ENCODE measurements around the gene SSR1.

The SSR1 gene

DNA sequence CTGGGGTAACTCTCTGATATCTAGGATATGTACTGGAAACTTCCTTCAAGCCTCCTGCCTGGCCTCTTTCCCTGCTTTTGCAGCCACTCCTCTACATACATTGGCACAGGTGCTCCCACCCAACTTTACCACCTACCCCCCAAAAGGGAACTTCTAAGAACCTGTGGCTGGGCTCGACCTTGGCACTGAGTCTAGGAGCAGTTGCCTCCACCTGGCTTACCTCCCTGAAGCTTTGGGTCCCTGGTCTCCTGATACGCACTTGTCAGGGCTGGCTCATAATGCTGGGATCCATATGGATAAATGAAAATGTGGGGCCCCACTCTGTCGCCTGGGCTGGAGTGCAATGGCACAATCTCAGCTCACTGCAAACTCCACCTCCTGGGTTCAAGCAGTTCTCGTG, 56.2 kb downstream of the SSR1 start:
- Histone ChIP-seq H3K9me3 (no peaks in the 10 kb centered on the region), H3K4me3 (ENCODE audit: low read depth, low read length) (no peak overlapping the region), H3K4me1 (no peaks in the 10 kb centered on the region), H3K36me3 (no peaks in the 10 kb centered on the region; the same call in 1 of the 2 replicates), H3K27me3 (no peaks in the 10 kb centered on the region)
- DNase-seq: no peak
- TF ChIP-seq CTCF (IDR thresholded peaks at IDR 0.05; ENCODE audit: low read depth, low read length): no peak

- Histone ChIP-seq H3K4me3 (ENCODE audit: low read depth, low read length) (no peak overlapping the region), H3K4me1 (no peaks in the 10 kb centered on the region), H3K36me3 (no peaks in the 10 kb centered on the region; the same call in 1 of the 2 replicates), H3K27me3 (no peaks in the 10 kb centered on the region), H3K9me3 (no peaks in the 10 kb centered on the region)
- TF ChIP-seq CTCF (IDR thresholded peaks at IDR 0.05; ENCODE audit: low read depth, low read length): no peak
- no peak for DNase-seq
These were observed 57.1 kb downstream of the SSR1 start for GRCh38 chr6:7255918-7256317.

DNA sequence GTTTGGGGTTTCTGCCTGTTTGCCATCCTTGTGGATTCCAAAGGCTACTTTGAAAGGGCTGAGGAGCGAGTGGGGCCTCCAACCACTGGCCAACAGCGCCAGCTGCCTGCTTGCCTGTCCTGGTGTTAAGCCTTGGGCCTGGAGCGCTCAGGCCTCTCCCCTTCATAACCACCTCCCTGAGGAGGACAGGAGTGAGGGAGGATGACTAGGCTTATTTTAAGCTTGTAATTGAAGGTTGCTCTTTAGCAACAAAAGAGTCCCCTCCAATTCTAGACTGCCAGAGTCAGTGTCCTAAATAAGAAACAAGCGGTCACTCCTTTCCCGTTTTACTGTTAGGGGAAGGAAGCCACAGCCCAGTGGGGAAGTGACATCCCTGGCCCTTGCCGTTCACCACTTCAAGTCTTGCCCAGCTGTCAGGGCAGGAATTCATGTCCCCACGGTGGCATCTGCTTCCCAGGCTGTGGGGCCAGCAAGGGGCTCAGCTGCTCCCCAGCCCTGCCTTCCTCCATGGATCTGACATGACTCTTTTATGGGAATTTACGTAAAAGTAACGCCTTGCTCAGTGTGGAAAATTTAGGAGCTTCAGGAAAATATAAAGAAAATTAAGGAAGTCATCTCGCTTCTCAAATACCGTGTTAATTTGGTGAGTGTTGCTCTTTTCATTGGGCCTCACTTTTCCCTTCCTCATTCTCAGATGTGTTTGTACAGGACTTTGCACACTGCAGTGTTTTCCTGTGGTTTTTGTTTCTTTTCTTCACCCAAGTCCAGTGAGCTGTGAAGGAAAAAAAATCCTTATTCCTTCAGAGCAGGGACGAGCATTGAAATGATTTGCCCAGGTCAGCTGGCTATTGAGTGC, 57.8 kb downstream of the SSR1 start:
- H3K27me3 ChIP-seq: no peaks in the 10 kb centered on the region
- no peak overlapping the region for H3K4me3 ChIP-seq (ENCODE audit: low read depth, low read length)
- H3K9me3 ChIP-seq: no peaks in the 10 kb centered on the region
- no peaks in the 10 kb centered on the region; the same call in 1 of the 2 replicates for H3K36me3 ChIP-seq
- no peak for DNase-seq
- no peaks in the 10 kb centered on the region for H3K4me1 ChIP-seq
- TF ChIP-seq CTCF (IDR thresholded peaks at IDR 0.05; ENCODE audit: low read depth, low read length): no peak

DNA sequence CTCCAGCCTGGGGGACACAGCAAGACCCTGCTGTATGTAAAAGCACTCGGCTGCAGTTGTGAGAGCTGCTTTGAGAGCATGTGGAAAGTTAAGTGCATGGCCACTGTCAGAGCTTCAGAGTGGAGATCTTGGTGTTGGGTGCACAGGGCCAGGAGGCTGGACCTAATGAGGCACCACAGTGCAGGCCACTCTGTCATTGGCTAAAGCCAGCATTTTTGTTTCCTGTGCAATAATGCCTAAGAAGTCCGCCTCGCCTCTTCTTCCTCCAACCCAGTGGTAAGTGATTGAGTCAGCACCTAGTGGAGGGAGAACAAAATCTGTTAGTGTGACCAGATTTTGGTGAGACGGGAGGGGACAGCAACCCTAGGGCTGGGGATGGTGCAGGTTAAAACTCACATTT, 60.6 kb downstream of the SSR1 start:
- no peak for TF ChIP-seq CTCF (IDR thresholded peaks at IDR 0.05; ENCODE audit: low read depth, low read length)
- Histone ChIP-seq H3K36me3 (no peaks in the 10 kb centered on the region; the same call in 1 of the 2 replicates), H3K4me3 (ENCODE audit: low read depth, low read length) (no peak overlapping the region), H3K4me1 (no peaks in the 10 kb centered on the region), H3K9me3 (no peaks in the 10 kb centered on the region), H3K27me3 (no peaks in the 10 kb centered on the region)
- DNase-seq: no peak

DNA sequence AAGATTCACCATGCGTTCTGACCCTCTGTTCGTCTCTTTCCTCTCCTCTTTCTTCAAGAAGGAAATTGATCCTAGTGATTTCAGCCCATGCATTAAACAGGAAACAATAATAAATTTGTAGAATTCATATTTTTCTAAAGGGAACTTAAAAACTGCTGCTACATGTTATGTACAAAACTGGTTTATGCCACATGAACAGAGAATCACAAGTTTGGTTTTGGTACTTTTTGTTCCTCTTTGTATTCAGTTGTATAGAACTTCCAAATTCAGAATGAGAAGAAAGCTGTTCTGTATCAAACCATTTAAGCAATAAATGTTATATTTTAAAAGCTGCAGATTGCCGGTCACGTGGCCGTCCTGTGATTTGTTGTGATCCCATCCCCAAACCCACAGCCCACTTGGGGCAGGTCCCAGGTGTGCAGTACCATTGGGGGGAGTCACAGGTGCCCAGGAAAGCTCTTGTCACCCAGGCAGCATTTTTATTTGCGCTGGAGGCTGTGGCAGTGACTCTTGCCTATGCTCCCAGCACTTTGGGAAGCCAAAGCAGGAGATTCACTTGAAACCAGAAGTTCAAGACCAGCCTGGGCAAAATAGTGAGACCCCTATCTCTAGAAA, 61.2 kb downstream of the SSR1 start:
- Histone ChIP-seq H3K4me1 (no peaks in the 10 kb centered on the region), H3K4me3 (ENCODE audit: low read depth, low read length) (no peak overlapping the region), H3K9me3 (no peaks in the 10 kb centered on the region), H3K27me3 (no peaks in the 10 kb centered on the region), H3K36me3 (no peaks in the 10 kb centered on the region; the same call in 1 of the 2 replicates)
- no peak for DNase-seq
- TF ChIP-seq CTCF (IDR thresholded peaks at IDR 0.05; ENCODE audit: low read depth, low read length): no peak

DNA sequence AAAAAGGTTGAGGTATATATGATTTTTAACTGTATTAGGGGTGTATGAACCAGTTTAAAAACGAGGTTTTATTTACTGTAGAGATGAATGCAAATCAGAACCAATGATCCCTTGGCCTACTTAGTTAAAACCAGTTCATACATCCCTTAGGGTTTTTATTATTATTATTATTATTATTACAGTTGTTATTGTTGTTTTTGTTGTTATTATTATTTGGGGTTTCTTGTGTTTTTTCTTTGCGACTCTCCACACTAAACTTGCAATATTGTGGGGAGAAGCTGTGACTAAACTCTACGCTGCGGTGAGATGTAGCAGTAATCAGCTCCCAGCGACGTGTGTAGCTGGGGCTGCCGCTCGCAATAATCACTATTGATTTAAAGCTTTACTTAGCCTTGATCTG, 62.2 kb downstream of the SSR1 start:
- no peak for TF ChIP-seq CTCF (IDR thresholded peaks at IDR 0.05; ENCODE audit: low read depth, low read length)
- H3K36me3 ChIP-seq: no peaks in the 10 kb centered on the region; the same call in 1 of the 2 replicates
- H3K4me1 ChIP-seq: no peaks in the 10 kb centered on the region

More for the DNA sequence above, 62.2 kb downstream of the SSR1 start:
- Histone ChIP-seq H3K4me3 (ENCODE audit: low read depth, low read length) (no peak overlapping the region), H3K27me3 (no peaks in the 10 kb centered on the region), H3K9me3 (no peaks in the 10 kb centered on the region)
- DNase-seq: no peak

All from BE2C (cell line).